CD8-positive, alpha-beta memory T cell (primary cell): ENCODE results near the gene TSNAXIP1. TPM values are rescaled to one million over a fixed set of nuclear protein-coding genes. Genes with fewer than 3 reads are reported as not detected.
A peak's percentile ranks its signal among the peaks of the same experiment; 100 is the strongest.

Experiments
- CTCF ChIA-PET: fragments of 350-600 bp; sonication (Branson Sonifier 250); formaldehyde crosslinking; loops from one replicate; lab custom pipeline; 2021; ENCODE audit warnings: antibody characterized with exemption; lab: Charles Lee
- POLR2A ChIA-PET: fragments of 350-600 bp; sonication (Branson Sonifier 250); formaldehyde crosslinking; loops from one replicate; lab custom pipeline; 2021; ENCODE audit warnings: antibody characterized with exemption; lab: Charles Lee
- DNase-seq, 5 donors: peaks; one replicate each; pipeline versions ENCODE4 v3.0.0 to v3.0.0-alpha.2; 2020 to 2022; ENCODE audit warnings: mixed read lengths in 1 of 5
- H3K27ac ChIP-seq: one replicate; pipeline ENCODE4 v1.7.0; 2013; ENCODE audit warnings: low read depth, mild to moderate bottlenecking, low read length, moderate library complexity
- H3K27me3 ChIP-seq: 2 replicates; pipeline ENCODE4 v1.7.0; 2013; ENCODE audit warnings: low read length, mild to moderate bottlenecking; ENCODE audit not compliant: insufficient read depth, poor library complexity, severe bottlenecking
- H3K36me3 ChIP-seq: 2 replicates; pipeline ENCODE4 v1.7.0; 2013; ENCODE audit warnings: mild to moderate bottlenecking, low read length, moderate library complexity; ENCODE audit not compliant: insufficient read depth
- H3K4me1 ChIP-seq: 2 replicates; pipeline ENCODE4 v1.7.0; 2013; ENCODE audit warnings: mild to moderate bottlenecking, low read length, moderate library complexity; ENCODE audit not compliant: insufficient read depth
- H3K4me3 ChIP-seq: 2 replicates; pipeline ENCODE4 v1.7.0; 2013; ENCODE audit warnings: mild to moderate bottlenecking, low read length
- H3K9me3 ChIP-seq: 2 replicates; pipeline ENCODE4 v1.7.0; 2013; ENCODE audit warnings: mild to moderate bottlenecking, low read length
- H3K27ac Mint-ChIP-seq, 8 donors: one replicate each; pipeline ENCODE4 v1.8.0; 2020 to 2021; ENCODE audit warnings: mixed read lengths in 8 of 8, mild to moderate bottlenecking in 6 of 8, inconsistent platforms in 3 of 8, moderate library complexity in 3 of 8
- H3K27me3 Mint-ChIP-seq, 2 donors: one replicate each; pipeline ENCODE4 v1.8.0; 2020 to 2021; ENCODE audit warnings: mixed read lengths in 2 of 2, mild to moderate bottlenecking in 1 of 2, moderate library complexity in 1 of 2
- H3K36me3 Mint-ChIP-seq, 3 donors: one replicate each; pipeline ENCODE4 v1.8.0; 2020 to 2021; ENCODE audit warnings: mixed read lengths in 3 of 3, inconsistent platforms in 1 of 3, mild to moderate bottlenecking in 1 of 3
- H3K4me1 Mint-ChIP-seq, 3 donors: one replicate each; pipeline ENCODE4 v1.8.0; 2020 to 2021; ENCODE audit warnings: mixed read lengths in 3 of 3, inconsistent platforms in 1 of 3, mild to moderate bottlenecking in 1 of 3
- H3K4me3 Mint-ChIP-seq, 7 donors: one replicate each; pipeline ENCODE4 v1.8.0; 2020 to 2021; ENCODE audit warnings: mixed read lengths in 7 of 7, mild to moderate bottlenecking in 6 of 7, moderate library complexity in 4 of 7, inconsistent platforms in 2 of 7
- H3K9me3 Mint-ChIP-seq, 5 donors: one replicate each; pipeline ENCODE4 v1.8.0; 2020 to 2022; ENCODE audit warnings: mixed read lengths in 5 of 5, mild to moderate bottlenecking in 3 of 5, moderate library complexity in 2 of 5, inconsistent platforms in 1 of 5
- polyA plus RNA-seq: library from polyadenylated mRNA; unstranded; fragments of 300-500 nt; fragmentation: Illumina TruSeq; gene quantifications from one replicate; pipeline ENCODE4 v1.2.3, GENCODE V29; 2021
- total RNA-seq, 2 experiments: library from RNA; stranded (reverse); gene quantifications; one replicate each; pipeline ENCODE4 v1.2.3, GENCODE V29; 2021

The TSNAXIP1 gene
- total and polyA plus RNA-seq, 3 experiments from 2014 or later = 0.13 to 1.5 (median 1.2) TPM

- Histone ChIP-seq H3K4me3 (no peak overlapping the region), H3K4me1 (no peaks in the 10 kb centered on the region), H3K27me3 (no peaks in the 10 kb centered on the region), H3K36me3 (peaks cover 4% of the 10 kb centered on the region), H3K27ac (no peak overlapping the region), H3K9me3 (no peaks in the 10 kb centered on the region)
- Mint-ChIP-seq H3K36me3 (peaks cover 0 to 54% (median 9%) of the 10 kb centered on the region in 3 donors), H3K4me1 (peaks cover 12 to 24% (median 17%) of the 10 kb centered on the region in 3 donors), H3K27ac (peak overlapping the region in 6 of 8 donors; percentile 8 to 93 (median 74)), H3K4me3 (no peak overlapping the region), H3K9me3 (no peaks in the 10 kb centered on the region), H3K27me3 (no peaks in the 10 kb centered on the region)
- no peak for DNase-seq
- ChIA-PET POLR2A (no interaction called here), CTCF (no interaction called here)
Observed at GRCh38 chr16:67763066-67763465, 43.6 kb upstream of the TSNAXIP1 start.

- no peak for DNase-seq
- Histone ChIP-seq H3K36me3 (peaks cover 3% of the 10 kb centered on the region), H3K27me3 (no peaks in the 10 kb centered on the region), H3K27ac (no peak overlapping the region), H3K9me3 (no peaks in the 10 kb centered on the region), H3K4me1 (no peaks in the 10 kb centered on the region), H3K4me3 (no peak overlapping the region)
- peaks cover 12 to 24% (median 17%) of the 10 kb centered on the region in 3 donors for H3K4me1 Mint-ChIP-seq
- POLR2A ChIA-PET = interaction anchor here (0.6 kb wide), 1 partner anchor 26 kb away, joined by 3 read pairs; no protein-coding TSS in a partner anchor
- no peak overlapping the region for H3K4me3 Mint-ChIP-seq
- peak overlapping the region in 2 of 8 donors; percentile 23 to 33 for H3K27ac Mint-ChIP-seq
- peaks cover 0 to 49% (median 7%) of the 10 kb centered on the region in 3 donors for H3K36me3 Mint-ChIP-seq
- no peaks in the 10 kb centered on the region for H3K27me3 Mint-ChIP-seq
- H3K9me3 Mint-ChIP-seq = no peaks in the 10 kb centered on the region
- CTCF ChIA-PET = no interaction called here
Observed at GRCh38 chr16:67764158-67764667, 42.5 kb upstream of the TSNAXIP1 start.

DNA sequence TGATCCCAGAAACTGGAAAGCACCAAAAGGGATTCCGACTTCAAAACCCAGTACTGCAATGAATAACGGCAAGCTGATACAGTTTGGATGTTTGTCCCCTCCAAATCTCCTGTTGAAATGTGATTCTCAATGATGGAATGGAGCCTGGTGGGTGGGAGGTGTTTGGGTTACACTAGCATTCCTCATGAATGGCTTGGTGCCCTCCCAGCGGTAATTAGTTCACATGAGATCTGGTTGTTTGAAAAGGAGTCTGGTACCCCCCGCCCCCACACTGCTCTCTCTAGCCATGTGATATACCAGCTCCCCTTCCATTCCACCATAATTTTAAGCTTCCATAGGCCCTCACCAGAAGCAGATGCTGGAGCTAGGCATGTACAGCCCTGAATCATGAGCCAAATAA is 40.4 kb upstream of the TSNAXIP1 start:
- POLR2A ChIA-PET = interaction anchor here (0.6 kb wide), 1 partner anchor 139 kb away, joined by 3 read pairs; no protein-coding TSS in a partner anchor
- Mint-ChIP-seq H3K27ac (peak overlapping the region in 1 of 8 donors; percentile 20), H3K36me3 (peaks cover 3 to 51% (median 8%) of the 10 kb centered on the region in 3 donors), H3K27me3 (no peaks in the 10 kb centered on the region), H3K9me3 (no peaks in the 10 kb centered on the region), H3K4me1 (peaks cover 11 to 14% (median 12%) of the 10 kb centered on the region in 3 donors), H3K4me3 (no peak overlapping the region)
- Histone ChIP-seq H3K9me3 (no peaks in the 10 kb centered on the region), H3K27ac (no peak overlapping the region), H3K4me3 (no peak overlapping the region), H3K4me1 (no peaks in the 10 kb centered on the region), H3K36me3 (no peaks in the 10 kb centered on the region), H3K27me3 (no peaks in the 10 kb centered on the region)
- CTCF ChIA-PET = no interaction called here
- DNase-seq = no peak

DNA sequence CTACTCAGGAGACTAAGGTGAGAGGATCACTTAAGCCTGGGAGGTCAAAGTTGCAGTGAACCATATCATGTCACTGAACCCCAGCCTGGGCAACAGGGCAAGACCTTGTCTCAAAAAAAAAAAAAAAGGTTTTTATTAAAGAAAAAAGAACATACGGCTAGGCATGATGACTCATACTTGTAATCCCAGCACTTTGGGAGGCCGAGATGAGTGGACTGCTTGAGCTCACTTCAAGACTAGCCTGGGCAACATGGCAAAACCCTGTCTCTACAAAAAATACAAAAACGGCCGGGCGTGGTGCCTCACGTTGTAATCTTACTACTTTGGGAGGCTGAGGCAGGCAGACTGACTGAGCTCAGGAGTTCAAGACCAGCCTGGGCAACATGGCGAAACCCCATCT is 38.7 kb upstream of the TSNAXIP1 start:
- CTCF ChIA-PET = interaction anchor here (0.7 kb wide), 1 partner anchor 49 kb away, joined by 3 read pairs; no protein-coding TSS in a partner anchor
- H3K36me3 Mint-ChIP-seq = peaks cover 3 to 59% (median 15%) of the 10 kb centered on the region in 3 donors
- POLR2A ChIA-PET = no interaction called here

GRCh38 chr16:67770346-67770991 is 36.2 kb upstream of the TSNAXIP1 start:
- Mint-ChIP-seq H3K9me3 (no peaks in the 10 kb centered on the region), H3K27ac (no peak overlapping the region), H3K27me3 (no peaks in the 10 kb centered on the region), H3K36me3 (peaks cover 3 to 51% (median 18%) of the 10 kb centered on the region in 3 donors), H3K4me1 (peaks cover 11 to 21% (median 17%) of the 10 kb centered on the region in 3 donors), H3K4me3 (no peak overlapping the region)
- no peak overlapping the region for H3K27ac ChIP-seq
- DNase-seq = no peak
- CTCF ChIA-PET = interaction anchor here (0.6 to 1.5 kb wide), 3 partner anchors 12 to 256 kb away, joined by 3 to 5 read pairs (median 3); no protein-coding TSS in a partner anchor
- POLR2A ChIA-PET = no interaction called here
- no peaks in the 10 kb centered on the region for H3K4me1 ChIP-seq
- no peaks in the 10 kb centered on the region for H3K27me3 ChIP-seq
- no peaks in the 10 kb centered on the region for H3K9me3 ChIP-seq
- no peak overlapping the region for H3K4me3 ChIP-seq
- peaks cover 4% of the 10 kb centered on the region for H3K36me3 ChIP-seq

More for the DNA sequence above, 38.7 kb upstream of the TSNAXIP1 start:
- no peaks in the 10 kb centered on the region for H3K27me3 Mint-ChIP-seq
- H3K27ac Mint-ChIP-seq = peak overlapping the region in 1 of 8 donors; percentile 15
- Histone ChIP-seq H3K4me3 (no peak overlapping the region), H3K27ac (no peak overlapping the region), H3K9me3 (no peaks in the 10 kb centered on the region), H3K4me1 (no peaks in the 10 kb centered on the region), H3K36me3 (peaks cover 4% of the 10 kb centered on the region), H3K27me3 (no peaks in the 10 kb centered on the region)
- no peaks in the 10 kb centered on the region for H3K9me3 Mint-ChIP-seq
- no peak overlapping the region for H3K4me3 Mint-ChIP-seq
- H3K4me1 Mint-ChIP-seq = peaks cover 11 to 16% (median 11%) of the 10 kb centered on the region in 3 donors
- no peak for DNase-seq

- no peak for DNase-seq
- Mint-ChIP-seq H3K4me3 (no peak overlapping the region), H3K27me3 (no peaks in the 10 kb centered on the region), H3K36me3 (peaks cover 3 to 42% (median 14%) of the 10 kb centered on the region in 3 donors), H3K27ac (peak overlapping the region in 3 of 8 donors; percentile 18 to 63 (median 61)), H3K9me3 (no peaks in the 10 kb centered on the region), H3K4me1 (peaks cover 14 to 21% (median 17%) of the 10 kb centered on the region in 3 donors)
- H3K27me3 ChIP-seq = no peaks in the 10 kb centered on the region
- H3K4me3 ChIP-seq = no peak overlapping the region
- H3K27ac ChIP-seq = no peak overlapping the region
- ChIA-PET POLR2A (no interaction called here), CTCF (interaction anchor here (0.6 to 1.9 kb wide), 2 partner anchors 26 to 43 kb away, joined by 3 to 5 read pairs; no protein-coding TSS in a partner anchor)
- peaks cover 4% of the 10 kb centered on the region for H3K36me3 ChIP-seq
- H3K4me1 ChIP-seq = no peaks in the 10 kb centered on the region
- no peaks in the 10 kb centered on the region for H3K9me3 ChIP-seq
Observed at GRCh38 chr16:67773099-67773498, 33.6 kb upstream of the TSNAXIP1 start.

GRCh38 chr16:67773569-67774456 is 32.9 kb upstream of the TSNAXIP1 start:
- H3K27ac ChIP-seq = no peak overlapping the region
- peaks cover 4% of the 10 kb centered on the region for H3K36me3 ChIP-seq
- Mint-ChIP-seq H3K4me3 (no peak overlapping the region), H3K27ac (peak overlapping the region in 2 of 8 donors; percentile 36 to 54), H3K4me1 (peaks cover 16 to 24% (median 17%) of the 10 kb centered on the region in 3 donors), H3K36me3 (peaks cover 3 to 41% (median 14%) of the 10 kb centered on the region in 3 donors), H3K27me3 (no peaks in the 10 kb centered on the region), H3K9me3 (no peaks in the 10 kb centered on the region)
- no peak for DNase-seq
- ChIA-PET POLR2A (no interaction called here), CTCF (interaction anchor here (0.6 to 1.9 kb wide), 2 partner anchors 25 to 43 kb away, joined by 3 to 5 read pairs; no protein-coding TSS in a partner anchor)
- H3K27me3 ChIP-seq = no peaks in the 10 kb centered on the region
- H3K4me1 ChIP-seq = no peaks in the 10 kb centered on the region
- no peaks in the 10 kb centered on the region for H3K9me3 ChIP-seq
- no peak overlapping the region for H3K4me3 ChIP-seq
